ELR (cell line): ENCODE data around the gene METRNL.

Experiments
- DNase-seq: peaks from one replicate; pipeline ENCODE4 v3.0.0-alpha.2; 2015; ENCODE audit warnings: low read depth

Gene METRNL

GRCh38 chr17:83092186-83092585 lies 12.8 kb downstream of the METRNL start:
- no peak for DNase-seq

GRCh38 chr17:83092931-83093330 lies 13.5 kb downstream of the METRNL start:
- DNase-seq, result no peak

GRCh38 chr17:83093506-83093905 lies 14.1 kb downstream of the METRNL start:
- DNase-seq, result no peak

- no peak for DNase-seq
Observed at GRCh38 chr17:83094291-83094690, 14.9 kb downstream of the METRNL start.

GRCh38 chr17:83095016-83095415 lies 15.6 kb downstream of the METRNL start:
- DNase-seq, result no peak

GRCh38 chr17:83096401-83097224 lies 17.2 kb downstream of the METRNL start:
- DNase-seq, result no peak

GRCh38 chr17:83097831-83098230 lies 18.4 kb downstream of the METRNL start:
- no peak for DNase-seq

- DNase-seq, result no peak
Observed at GRCh38 chr17:83098241-83099085, 19.1 kb downstream of the METRNL start.

GRCh38 chr17:83099086-83099555 lies 19.7 kb downstream of the METRNL start:
- no peak for DNase-seq

- DNase-seq, result peak; percentile 51
Observed at GRCh38 chr17:83099570-83100181, 20.3 kb downstream of the METRNL start.

- no peak for DNase-seq
Observed at GRCh38 chr17:83100220-83100852, 20.9 kb downstream of the METRNL start.

- no peak for DNase-seq
Observed at GRCh38 chr17:83100853-83101391, 21.5 kb downstream of the METRNL start.

- no peak for DNase-seq
Observed at GRCh38 chr17:83101805-83102480, 22.5 kb downstream of the METRNL start.

GRCh38 chr17:83103200-83103942 lies 24.0 kb downstream of the METRNL start:
- peak; percentile 72 for DNase-seq

GRCh38 chr17:83103943-83104311 lies 24.5 kb downstream of the METRNL start:
- DNase-seq, result no peak

- no peak for DNase-seq
Observed at GRCh38 chr17:83104577-83105505, 25.4 kb downstream of the METRNL start.

GRCh38 chr17:83105512-83105911 lies 26.1 kb downstream of the METRNL start:
- no peak for DNase-seq

GRCh38 chr17:83106056-83106588 lies 26.7 kb downstream of the METRNL start:
- no peak for DNase-seq
